IPS-18a (cell line): ENCODE results near the gene CCDC197.

Experiments
- H3K27ac ChIP-seq: one replicate; pipeline ENCODE4 v1.5.1; 2013; ENCODE audit warnings: low read length
- H3K27me3 ChIP-seq: one replicate; pipeline ENCODE4 v1.6.1; 2013; ENCODE audit warnings: mild to moderate bottlenecking, low read length; ENCODE audit not compliant: control insufficient read depth, insufficient read depth
- H3K36me3 ChIP-seq: one replicate; pipeline ENCODE4 v1.6.1; 2013; ENCODE audit warnings: low read depth, low read length; ENCODE audit not compliant: control insufficient read depth
- H3K4me1 ChIP-seq: one replicate; pipeline ENCODE4 v1.6.1; 2013; ENCODE audit warnings: low read depth, low read length; ENCODE audit not compliant: control insufficient read depth
- H3K4me3 ChIP-seq: one replicate; pipeline ENCODE4 v1.5.1; 2013; ENCODE audit warnings: low read length
- H3K9ac ChIP-seq: one replicate; pipeline ENCODE4 v1.6.1; 2013; ENCODE audit warnings: mild to moderate bottlenecking, low read length, moderate library complexity
- H3K9me3 ChIP-seq: one replicate; pipeline ENCODE4 v1.6.1; 2013; ENCODE audit warnings: low read depth, low read length; ENCODE audit not compliant: control insufficient read depth

Gene CCDC197

DNA sequence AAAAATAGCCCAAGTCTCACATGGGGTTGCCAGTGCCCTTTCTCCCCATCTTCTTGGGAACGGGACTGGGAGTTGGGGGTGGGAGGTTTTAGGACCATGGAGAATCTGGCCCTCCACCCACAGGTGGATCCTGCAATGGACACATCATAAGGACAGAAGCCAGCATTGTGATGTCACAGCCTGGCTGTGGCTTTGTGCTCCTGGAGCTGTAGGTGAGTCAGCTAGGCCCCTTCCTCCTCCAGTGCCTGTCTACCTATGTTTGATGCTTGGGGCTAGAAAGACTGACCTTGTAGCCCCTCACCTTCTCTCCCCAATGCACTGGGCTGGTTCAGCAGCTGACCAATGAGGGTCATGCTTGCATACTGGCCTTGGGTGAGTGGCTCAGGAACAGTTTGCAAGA is at the start of gene CCDC197:
CCDC197 (plus strand) TSS at position 220 of the 400 bp plus-strand sequence. CDS start 831 bp downstream, outside the sequence.
- no peaks in the 10 kb centered on the region for H3K36me3 ChIP-seq
- H3K4me1 ChIP-seq: no peaks in the 10 kb centered on the region
- no peak within 1 kb of the TSS for H3K4me3 ChIP-seq
- H3K9me3 ChIP-seq: no peaks in the 10 kb centered on the region
- H3K27me3 ChIP-seq: no peaks in the 10 kb centered on the region
- no peak within 1 kb of the TSS for H3K27ac ChIP-seq
- H3K9ac ChIP-seq: no peak within 1 kb of the TSS

DNA sequence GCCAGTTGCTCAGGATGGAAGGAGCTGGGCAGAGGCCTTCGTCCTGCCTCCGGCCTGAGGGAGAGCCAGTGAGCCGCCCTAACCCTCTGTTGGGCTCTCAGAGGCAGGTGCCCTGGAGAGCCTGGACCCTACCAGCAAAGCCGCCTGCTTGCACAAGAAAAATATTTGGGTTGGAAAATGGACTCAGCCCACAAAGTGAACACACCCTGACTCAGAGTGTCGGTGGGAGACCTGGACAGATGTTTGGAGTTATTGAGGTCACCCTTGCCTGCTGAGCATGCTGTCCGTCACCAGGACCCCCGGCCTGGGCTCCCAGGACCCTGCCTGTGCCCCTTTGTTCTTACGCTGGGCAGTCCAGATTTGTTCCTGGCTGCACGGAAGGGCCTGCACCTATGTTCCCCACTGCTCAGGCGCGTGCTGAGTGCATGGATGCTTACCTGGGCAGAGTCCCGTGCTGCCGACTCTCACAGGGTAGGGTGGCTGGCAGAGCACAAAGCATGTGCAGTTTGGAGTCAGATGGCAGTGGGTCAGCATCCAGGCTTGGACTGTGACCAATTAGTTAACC is 47.5 kb upstream of the CCDC197 start:
- H3K9me3 ChIP-seq: no peaks in the 10 kb centered on the region
- H3K27ac ChIP-seq: no peak overlapping the region
- peaks cover 5% of the 10 kb centered on the region for H3K4me1 ChIP-seq
- H3K9ac ChIP-seq: no peak overlapping the region
- no peaks in the 10 kb centered on the region for H3K36me3 ChIP-seq
- no peak overlapping the region for H3K4me3 ChIP-seq
- H3K27me3 ChIP-seq: no peaks in the 10 kb centered on the region

DNA sequence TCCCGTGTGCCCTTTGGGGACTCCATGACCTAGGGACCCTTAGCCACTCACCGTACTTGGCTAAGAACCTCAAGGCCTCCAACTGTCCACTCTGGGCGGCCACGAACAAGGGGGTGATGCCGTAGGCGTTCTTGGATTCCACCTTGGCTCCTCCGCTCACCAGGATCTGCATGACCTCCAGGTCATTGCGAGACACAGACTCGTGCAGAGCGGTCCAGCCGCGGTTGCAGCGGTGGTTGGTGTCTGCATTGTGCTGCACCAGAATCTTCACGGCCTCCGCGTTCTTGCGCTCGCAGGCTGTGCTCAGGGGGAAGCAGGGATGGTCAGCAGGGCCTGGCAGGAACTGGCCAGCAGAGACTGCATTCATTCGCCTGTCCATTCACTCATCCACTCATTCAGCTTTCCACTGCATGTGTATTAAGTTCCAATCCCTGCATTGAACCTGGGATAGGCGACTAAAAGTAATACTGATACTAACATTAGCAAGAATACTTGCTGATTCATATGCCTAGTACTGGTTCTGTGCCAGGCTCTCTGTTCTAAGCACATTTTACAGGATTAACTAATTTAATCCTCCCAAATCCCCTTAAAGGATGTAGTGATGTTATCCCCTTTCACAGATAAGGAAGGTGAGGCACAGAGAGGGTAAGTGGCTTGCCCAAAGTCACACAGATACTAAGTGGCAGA is 46.0 kb upstream of the CCDC197 start:
- Histone ChIP-seq H3K27me3 (no peaks in the 10 kb centered on the region), H3K4me1 (peaks cover 8% of the 10 kb centered on the region), H3K4me3 (no peak overlapping the region), H3K9ac (no peak overlapping the region), H3K27ac (no peak overlapping the region), H3K9me3 (no peaks in the 10 kb centered on the region), H3K36me3 (no peaks in the 10 kb centered on the region)

DNA sequence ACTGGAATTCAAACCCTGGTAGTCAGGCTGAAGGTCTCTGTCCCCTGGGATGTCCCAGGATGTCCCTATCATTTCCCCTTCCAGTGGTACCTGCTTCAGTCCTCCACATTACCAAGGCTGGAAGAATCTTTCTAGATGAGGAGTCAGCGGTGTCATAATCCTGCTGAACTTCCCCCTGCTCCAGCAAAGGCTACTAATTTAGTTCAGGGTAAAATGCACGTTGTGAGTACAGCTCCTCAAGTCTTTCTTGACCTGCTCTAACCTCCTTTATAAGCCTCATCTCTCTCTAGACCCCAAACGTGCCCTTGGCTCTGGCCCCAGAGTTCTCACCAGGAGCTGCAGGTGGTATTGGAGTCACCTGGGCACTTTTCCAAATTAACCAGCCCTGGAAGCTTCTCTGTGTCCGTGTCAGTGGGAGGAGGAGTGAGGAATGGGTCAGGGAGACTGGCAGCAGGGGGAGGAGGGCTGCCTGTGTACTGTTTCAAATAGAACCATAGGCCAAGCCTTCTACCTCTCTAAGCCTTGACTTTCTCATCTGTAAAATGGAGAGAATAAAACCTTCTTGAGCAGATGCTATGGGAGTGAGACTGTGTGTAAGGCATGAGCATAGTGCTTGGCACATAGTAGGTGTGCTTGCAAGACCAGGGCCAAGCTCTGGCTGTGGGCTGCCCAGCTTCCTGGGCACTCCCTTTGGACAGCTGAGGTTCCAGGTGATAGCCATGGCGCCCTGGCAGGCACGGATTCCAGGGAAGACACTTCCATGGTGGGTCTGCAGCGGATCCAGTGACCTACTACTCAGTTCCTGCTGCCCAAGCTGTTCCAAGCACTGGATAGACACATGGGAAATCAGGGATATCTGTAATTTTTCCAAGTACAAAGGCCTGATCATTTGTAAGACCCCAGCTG is 45.2 kb upstream of the CCDC197 start:
- no peaks in the 10 kb centered on the region for H3K27me3 ChIP-seq
- no peak overlapping the region for H3K9ac ChIP-seq
- no peak overlapping the region for H3K4me3 ChIP-seq
- H3K36me3 ChIP-seq: no peaks in the 10 kb centered on the region
- H3K9me3 ChIP-seq: no peaks in the 10 kb centered on the region
- H3K4me1 ChIP-seq: peaks cover 12% of the 10 kb centered on the region
- no peak overlapping the region for H3K27ac ChIP-seq

DNA sequence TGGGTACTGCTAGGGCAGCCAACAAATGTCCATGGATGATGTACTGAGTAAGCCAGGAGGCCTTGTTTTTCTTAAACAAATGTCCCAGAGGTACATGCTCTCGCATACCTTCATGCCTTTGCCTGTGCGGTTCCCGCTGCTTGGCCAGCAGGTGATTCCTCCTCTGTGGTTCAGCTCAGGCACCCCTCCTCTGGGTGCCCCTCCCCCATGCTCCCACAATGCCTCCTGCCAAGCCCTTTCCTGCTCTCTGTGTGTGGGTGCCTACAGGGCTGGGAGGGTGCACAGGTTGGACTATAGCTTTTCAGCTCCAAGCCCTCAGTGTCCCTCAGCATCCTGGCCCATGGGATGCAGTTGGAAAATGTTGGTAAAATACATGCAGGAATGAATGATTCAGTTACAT is 44.3 kb upstream of the CCDC197 start:
- Histone ChIP-seq H3K27ac (no peak overlapping the region), H3K27me3 (no peaks in the 10 kb centered on the region), H3K4me1 (peaks cover 12% of the 10 kb centered on the region), H3K9ac (no peak overlapping the region), H3K4me3 (no peak overlapping the region), H3K9me3 (no peaks in the 10 kb centered on the region), H3K36me3 (no peaks in the 10 kb centered on the region)

DNA sequence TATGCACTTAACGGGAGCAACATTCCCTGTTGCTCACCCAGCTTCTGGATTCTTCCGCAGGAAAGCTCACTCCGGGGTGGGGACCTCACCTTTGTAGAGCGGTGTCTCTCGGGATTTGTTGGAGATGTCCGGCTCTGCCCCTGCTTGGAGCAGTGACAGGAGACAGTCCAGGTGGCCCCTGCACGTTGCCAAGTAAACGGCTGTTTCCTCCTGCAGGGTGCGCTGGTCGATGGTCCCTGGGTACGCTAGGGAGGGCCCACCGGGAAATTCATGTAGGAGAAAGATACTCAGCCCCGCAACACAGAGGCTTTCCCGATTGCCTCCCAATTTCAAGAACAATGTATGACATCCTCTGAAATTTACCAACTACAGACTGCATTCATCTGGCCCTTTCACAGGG is 43.8 kb upstream of the CCDC197 start:
- Histone ChIP-seq H3K4me3 (no peak overlapping the region), H3K9ac (no peak overlapping the region), H3K9me3 (no peaks in the 10 kb centered on the region), H3K27me3 (no peaks in the 10 kb centered on the region), H3K36me3 (no peaks in the 10 kb centered on the region), H3K4me1 (peaks cover 12% of the 10 kb centered on the region), H3K27ac (no peak overlapping the region)

DNA sequence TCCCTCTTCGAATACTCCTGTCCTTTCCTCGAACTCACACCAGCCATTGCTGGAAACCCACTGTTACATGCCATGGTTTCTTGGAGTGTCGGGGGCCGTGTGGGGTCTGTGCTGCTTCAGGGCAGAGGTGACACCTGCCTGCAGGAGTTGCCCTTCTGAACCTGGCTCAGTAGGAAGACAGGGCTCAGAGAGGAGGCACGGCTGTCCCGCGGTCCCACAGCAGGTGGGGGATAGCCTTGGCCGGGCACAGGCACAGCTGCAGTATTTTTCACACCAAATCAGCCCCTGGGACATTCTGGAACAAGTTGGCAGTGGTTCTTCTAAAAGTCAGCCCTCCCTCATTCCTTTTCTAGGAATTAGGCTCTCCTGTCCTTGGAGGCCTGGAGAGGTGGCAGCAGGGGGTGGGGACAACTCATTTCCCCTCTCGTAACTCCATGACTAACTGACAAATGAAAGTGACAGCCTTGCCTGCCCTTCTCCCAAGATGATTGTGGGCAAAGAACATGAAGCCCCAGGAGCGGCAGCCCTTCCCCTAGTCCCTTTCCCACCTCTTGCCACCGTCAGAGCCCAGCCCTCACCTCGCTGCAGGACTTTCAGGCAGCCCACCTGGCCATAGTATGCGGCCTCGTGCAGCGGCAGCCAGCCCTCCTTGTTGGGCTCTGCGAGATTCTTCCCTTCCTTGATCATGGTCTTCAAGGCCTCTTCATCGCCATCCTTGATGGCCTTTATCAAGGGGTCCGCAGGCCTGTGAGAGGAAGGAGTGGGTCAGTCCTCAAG is 43.2 kb upstream of the CCDC197 start:
- Histone ChIP-seq H3K27me3 (no peaks in the 10 kb centered on the region), H3K4me3 (no peak overlapping the region), H3K36me3 (no peaks in the 10 kb centered on the region), H3K27ac (no peak overlapping the region), H3K4me1 (peaks cover 12% of the 10 kb centered on the region), H3K9ac (no peak overlapping the region), H3K9me3 (no peaks in the 10 kb centered on the region)

DNA sequence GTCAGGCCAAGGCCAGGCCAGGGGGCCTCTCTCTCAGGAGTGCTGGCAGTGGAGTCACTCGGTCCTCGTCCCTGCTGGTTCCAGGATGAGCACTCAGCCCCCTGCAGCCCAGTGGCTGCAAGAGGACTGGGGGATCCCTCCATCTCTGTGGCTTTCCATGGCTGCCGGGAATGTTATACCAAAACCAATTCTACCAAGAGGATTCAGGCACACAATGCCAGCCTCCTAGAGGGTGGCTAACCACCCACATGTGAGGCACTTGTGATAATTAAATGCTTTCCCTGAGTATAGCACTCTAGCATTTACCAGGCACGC is 42.6 kb upstream of the CCDC197 start:
- Histone ChIP-seq H3K36me3 (no peaks in the 10 kb centered on the region), H3K4me3 (no peak overlapping the region), H3K4me1 (peaks cover 13% of the 10 kb centered on the region), H3K9ac (no peak overlapping the region), H3K9me3 (no peaks in the 10 kb centered on the region), H3K27me3 (no peaks in the 10 kb centered on the region), H3K27ac (no peak overlapping the region)

DNA sequence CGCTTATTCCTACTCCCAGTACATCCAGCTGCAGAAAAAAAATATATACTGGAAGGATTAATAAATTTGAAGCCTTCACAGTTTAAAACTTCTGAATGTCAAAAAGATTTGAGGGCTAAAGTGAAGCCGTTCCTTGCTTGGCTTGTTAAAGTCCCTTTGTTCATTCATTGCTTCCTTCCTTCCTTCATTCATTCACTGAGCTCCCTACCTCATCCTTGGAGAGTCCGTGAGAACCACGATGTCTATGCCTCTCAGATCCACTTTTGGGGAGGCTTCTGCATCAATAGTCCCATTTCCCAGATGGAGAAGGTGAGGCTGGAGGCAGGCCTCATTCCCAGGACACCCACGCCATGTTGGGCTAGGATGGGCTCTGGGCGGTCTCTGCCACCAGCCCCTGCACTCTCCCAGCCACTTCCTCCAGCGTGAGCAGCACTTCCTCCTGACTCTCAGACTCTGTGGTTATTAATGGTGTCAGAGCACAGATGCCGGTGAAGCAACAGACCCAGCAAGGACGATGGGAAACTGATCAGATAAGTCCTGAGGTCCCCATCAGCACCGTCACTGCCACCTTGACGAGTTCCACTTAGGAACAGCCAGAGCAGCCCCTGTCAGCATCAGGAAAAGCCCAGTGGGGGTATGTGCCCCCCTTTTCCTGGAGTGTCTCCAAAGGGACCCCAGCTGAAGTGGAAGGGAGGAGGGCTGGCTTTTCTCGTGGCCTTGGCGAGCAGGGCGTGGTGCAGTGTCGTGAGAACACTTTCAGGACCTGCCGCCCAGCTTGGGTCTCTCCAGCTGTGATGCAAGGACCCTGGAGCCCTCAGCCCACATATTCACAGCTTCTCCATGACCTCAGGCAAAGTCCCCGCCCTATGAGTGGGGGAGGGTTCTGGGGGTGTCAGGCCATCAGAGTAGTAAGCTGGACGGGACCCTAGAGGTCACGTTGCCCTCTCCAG is 41.9 kb upstream of the CCDC197 start:
- no peak overlapping the region for H3K27ac ChIP-seq
- H3K4me3 ChIP-seq: no peak overlapping the region

DNA sequence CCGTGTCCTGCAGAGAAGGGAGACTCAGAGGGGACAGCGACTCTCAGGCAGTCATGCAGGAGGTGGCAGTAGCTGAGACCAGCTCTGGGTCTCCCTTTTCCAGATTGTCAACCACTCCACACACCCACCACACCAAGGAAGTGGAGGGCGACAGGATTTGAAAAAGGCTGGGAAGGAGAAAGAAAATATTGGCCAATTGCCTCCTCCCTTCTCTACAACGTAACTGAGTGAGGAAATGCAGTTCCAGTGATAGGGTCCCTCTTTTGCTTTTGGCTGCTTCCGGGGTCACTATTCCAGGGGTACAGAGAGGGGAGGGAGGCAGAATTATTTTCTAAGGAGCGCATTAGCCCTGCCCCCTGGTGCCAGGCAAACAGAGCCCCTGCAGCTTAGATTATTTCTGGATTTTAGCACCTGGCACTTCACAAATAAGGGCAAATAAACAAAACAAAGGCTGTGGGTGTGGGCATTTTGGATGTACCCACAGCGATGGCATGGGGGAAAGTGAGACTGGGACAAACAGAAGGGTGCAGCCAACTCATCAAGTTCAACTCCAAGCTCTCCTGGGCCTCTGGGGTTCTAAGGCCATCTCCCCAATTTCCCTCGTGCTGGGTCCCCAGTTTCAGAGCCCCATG is 41.1 kb upstream of the CCDC197 start:
- peaks cover 18% of the 10 kb centered on the region for H3K4me1 ChIP-seq
- no peak overlapping the region for H3K4me3 ChIP-seq
- H3K27ac ChIP-seq: no peak overlapping the region

More for the DNA sequence above, 41.9 kb upstream of the CCDC197 start:
- Histone ChIP-seq H3K4me1 (peaks cover 18% of the 10 kb centered on the region), H3K27me3 (no peaks in the 10 kb centered on the region), H3K9me3 (no peaks in the 10 kb centered on the region), H3K9ac (no peak overlapping the region), H3K36me3 (no peaks in the 10 kb centered on the region)

More for the DNA sequence above, 41.1 kb upstream of the CCDC197 start:
- H3K36me3 ChIP-seq: no peaks in the 10 kb centered on the region
- no peaks in the 10 kb centered on the region for H3K27me3 ChIP-seq
- no peaks in the 10 kb centered on the region for H3K9me3 ChIP-seq
- no peak overlapping the region for H3K9ac ChIP-seq
